Measurements from ENCODE around the gene VIPR1.

DNA sequence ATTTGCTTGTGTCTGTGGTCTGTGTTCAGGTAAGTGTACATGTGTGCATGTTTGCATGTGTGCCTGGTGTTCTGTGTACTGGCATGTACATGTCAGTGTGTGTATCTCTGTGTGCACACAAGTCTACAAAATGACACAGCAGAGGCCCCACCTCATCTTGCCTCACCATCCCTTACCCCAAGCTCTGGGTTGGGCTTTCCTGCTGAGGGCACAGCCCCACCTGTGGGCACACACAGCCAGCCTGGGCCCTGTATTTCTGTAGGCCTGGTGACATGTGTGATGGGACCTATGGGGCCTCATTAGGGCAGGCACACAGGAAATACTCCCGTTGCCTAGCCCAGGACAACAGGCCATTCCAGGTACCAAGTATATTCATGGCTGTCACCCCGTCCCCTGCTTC, 13.5 kb downstream of the VIPR1 start:
- TF ChIP-seq, protein P1, sequence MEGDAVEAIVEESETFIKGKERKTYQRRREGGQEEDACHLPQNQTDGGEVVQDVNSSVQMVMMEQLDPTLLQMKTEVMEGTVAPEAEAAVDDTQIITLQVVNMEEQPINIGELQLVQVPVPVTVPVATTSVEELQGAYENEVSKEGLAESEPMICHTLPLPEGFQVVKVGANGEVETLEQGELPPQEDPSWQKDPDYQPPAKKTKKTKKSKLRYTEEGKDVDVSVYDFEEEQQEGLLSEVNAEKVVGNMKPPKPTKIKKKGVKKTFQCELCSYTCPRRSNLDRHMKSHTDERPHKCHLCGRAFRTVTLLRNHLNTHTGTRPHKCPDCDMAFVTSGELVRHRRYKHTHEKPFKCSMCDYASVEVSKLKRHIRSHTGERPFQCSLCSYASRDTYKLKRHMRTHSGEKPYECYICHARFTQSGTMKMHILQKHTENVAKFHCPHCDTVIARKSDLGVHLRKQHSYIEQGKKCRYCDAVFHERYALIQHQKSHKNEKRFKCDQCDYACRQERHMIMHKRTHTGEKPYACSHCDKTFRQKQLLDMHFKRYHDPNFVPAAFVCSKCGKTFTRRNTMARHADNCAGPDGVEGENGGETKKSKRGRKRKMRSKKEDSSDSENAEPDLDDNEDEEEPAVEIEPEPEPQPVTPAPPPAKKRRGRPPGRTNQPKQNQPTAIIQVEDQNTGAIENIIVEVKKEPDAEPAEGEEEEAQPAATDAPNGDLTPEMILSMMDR (IDR thresholded peaks at IDR 0.05; ENCODE audit: low read depth, low read length, poor library complexity, severe bottlenecking) = no peak
- TF ChIP-seq EZH2phosphoT487 (IDR thresholded peaks at IDR 0.05; ENCODE audit: borderline replicate concordance, low read length) = no peak

Measured in DOHH2 (cell line).